ENCODE data around the gene CHPF.

Gene CHPF

GRCh38 chr2:219549619-219550018 is 6.0 kb upstream of the CHPF start:
- no peak for DNase-seq

GRCh38 chr2:219548990-219549389 is 5.4 kb upstream of the CHPF start:
- no peak for DNase-seq

- no peak for DNase-seq
These were observed 4.0 kb upstream of the CHPF start for GRCh38 chr2:219547621-219548020.

- no peak for DNase-seq
These were observed 2.3 kb upstream of the CHPF start for GRCh38 chr2:219545943-219546352.

- DNase-seq: no peak
These were observed 1.8 kb upstream of the CHPF start for GRCh38 chr2:219545295-219545942.

GRCh38 chr2:219544567-219544966 is 958 bp upstream of the CHPF start:
- DNase-seq: no peak

GRCh38 chr2:219542931-219543595 is 546 bp downstream of the CHPF start:
- DNase-seq: no peak

GRCh38 chr2:219541611-219542180 is 1.9 kb downstream of the CHPF start:
- peak; percentile 82 for DNase-seq

- no peak for DNase-seq
These were observed 2.7 kb downstream of the CHPF start for GRCh38 chr2:219540784-219541504.

GRCh38 chr2:219539926-219540678 is 3.5 kb downstream of the CHPF start:
- no peak for DNase-seq

GRCh38 chr2:219538956-219539788 is 4.4 kb downstream of the CHPF start:
- DNase-seq: no peak

GRCh38 chr2:219538504-219538951 is 5.1 kb downstream of the CHPF start:
- DNase-seq: no peak

GRCh38 chr2:219537657-219538488 is 5.7 kb downstream of the CHPF start:
- DNase-seq: no peak

- no peak for DNase-seq
These were observed 6.6 kb downstream of the CHPF start for GRCh38 chr2:219536967-219537366.

- DNase-seq: no peak
These were observed 7.2 kb downstream of the CHPF start for GRCh38 chr2:219536425-219536824.

- DNase-seq: no peak
These were observed 9.5 kb downstream of the CHPF start for GRCh38 chr2:219533930-219534661.

- DNase-seq: no peak
These were observed 11.3 kb downstream of the CHPF start for GRCh38 chr2:219532378-219532649.

GRCh38 chr2:219531639-219532377 is 11.8 kb downstream of the CHPF start:
- DNase-seq: no peak

GRCh38 chr2:219530048-219530963 is 13.3 kb downstream of the CHPF start:
- peak; percentile 80 for DNase-seq
